Uterus (tissue), 4 donors: Measurements from ENCODE around the gene SZT2. TPM values are rescaled to one million over a fixed set of nuclear protein-coding genes. Genes with fewer than 3 reads are reported as not detected.

Experiments used
- DNase-seq, 2 donors: peaks; one replicate each; pipeline ENCODE4 v3.0.0-alpha.2; 2019 to 2020
- H3K27ac ChIP-seq, 2 donors: fragments of 200-600 bp; sonication (generic); 1 replicate in 1 of 2; 2 replicates in 1 of 2; pipeline ENCODE4 v1.5.1; 2016 to 2018
- H3K27me3 ChIP-seq, 2 donors: fragments of 200-600 bp; sonication (generic); one replicate each; pipeline ENCODE4 v1.5.1; 2018 to 2019; ENCODE audit warnings: control low read depth in 1 of 2
- H3K36me3 ChIP-seq, 2 donors: fragments of 200-600 bp; sonication (generic); one replicate each; pipeline ENCODE4 v1.5.1; 2019; ENCODE audit warnings: control low read depth in 1 of 2
- H3K4me1 ChIP-seq, 2 donors: fragments of 200-600 bp; sonication (generic); one replicate each; pipeline ENCODE4 v1.5.1; 2018 to 2019; ENCODE audit warnings: control low read depth in 1 of 2
- H3K4me3 ChIP-seq, 2 donors: fragments of 200-600 bp; sonication (generic); 1 replicate in 1 of 2; 2 replicates in 1 of 2; pipeline ENCODE4 v1.5.1; 2018 to 2019; ENCODE audit warnings: mild to moderate bottlenecking in 1 of 2
- H3K9me3 ChIP-seq, 2 donors: fragments of 200-600 bp; sonication (generic); one replicate each; pipeline ENCODE4 v1.5.1; 2019; ENCODE audit warnings: control low read depth in 1 of 2
- POLR2A ChIP-seq, 2 donors: fragments of 450-650 bp; IDR thresholded peaks; one replicate each; pipeline ENCODE4 v1.6.1; 2016; ENCODE audit warnings: antibody characterized with exemption in 2 of 2, mild to moderate bottlenecking in 1 of 2, moderate library complexity in 1 of 2
- intact Hi-C: fragments of 100-400 bp; cut with DNase I; formaldehyde crosslinking; loops from one replicate; pipeline ENCODE4 v1.15.1; 2023; ENCODE audit warnings: low total_unique reads
- total RNA-seq, 4 donors: library from RNA; depleted of rRNA in 3 of 4; stranded (reverse); fragments of >200 nt in 3 of 4; gene quantifications; one replicate each; pipeline versions ENCODE4 v1.1.0 to v1.2.4, GENCODE V29; 2014 to 2023
- TF ChIP-seq, protein P1 (sequence below), 4 experiments: fragments of 200-600 bp in 2 of 4; fragments of 450-650 bp in 2 of 4; sonication (generic) in 2 of 4; IDR thresholded peaks; one replicate each; pipeline ENCODE4 v1.5.1; 2016 to 2019; ENCODE audit warnings: antibody characterized with exemption in 4 of 4, mild to moderate bottlenecking in 2 of 4, moderate library complexity in 1 of 4
- donor health status: DM: yes; HTN: yes; CAD: no.

The SZT2 gene
- total RNA-seq, 4 donors from 2014 or later, result 15.6 to 128 (median 31.0) TPM

DNA sequence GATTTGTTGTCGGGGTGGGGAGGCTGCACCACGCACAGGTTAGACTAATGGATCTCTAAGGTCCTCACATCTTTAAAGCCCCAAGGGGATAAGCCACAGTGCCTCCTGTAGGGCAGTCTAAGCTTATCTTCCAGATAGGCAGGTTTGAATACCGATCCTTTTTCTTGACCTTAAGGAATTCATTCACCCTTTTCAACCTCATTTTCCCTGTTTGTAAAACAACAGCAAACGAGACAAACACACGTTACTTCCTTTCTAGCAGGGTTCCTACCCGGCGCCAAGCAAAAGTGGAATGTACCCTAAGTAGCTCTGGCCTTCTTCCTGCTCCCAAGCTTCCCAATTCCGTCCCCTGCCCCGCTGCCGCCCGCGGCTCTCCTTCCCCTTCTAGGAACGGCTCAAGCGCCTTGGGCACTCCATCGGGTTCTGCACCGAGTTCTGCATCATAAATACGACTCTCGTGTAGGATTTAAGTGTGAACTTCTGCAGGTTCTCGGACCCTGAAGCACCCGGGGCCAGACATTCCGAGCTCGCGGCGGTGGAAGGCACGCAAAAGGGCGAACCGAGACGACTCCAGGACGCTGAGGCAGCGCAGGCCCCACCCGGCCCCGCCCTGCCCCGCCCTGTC is 31.5 kb upstream of the SZT2 start:
- Histone ChIP-seq H3K27ac (peak overlapping the region; percentile 86 to 88), H3K36me3 (no peaks in the 10 kb centered on the region), H3K9me3 (no peaks in the 10 kb centered on the region), H3K4me1 (peaks cover 0 to 5% of the 10 kb centered on the region in 2 donors), H3K27me3 (no peaks in the 10 kb centered on the region), H3K4me3 (peak overlapping the region; percentile 52 to 70)
- no peak for DNase-seq
- intact Hi-C loops, result no loop called here
- peak in 1 of 2 donors; percentile 27 for TF ChIP-seq POLR2A (IDR thresholded peaks at IDR 0.05)
- TF ChIP-seq, protein P1, sequence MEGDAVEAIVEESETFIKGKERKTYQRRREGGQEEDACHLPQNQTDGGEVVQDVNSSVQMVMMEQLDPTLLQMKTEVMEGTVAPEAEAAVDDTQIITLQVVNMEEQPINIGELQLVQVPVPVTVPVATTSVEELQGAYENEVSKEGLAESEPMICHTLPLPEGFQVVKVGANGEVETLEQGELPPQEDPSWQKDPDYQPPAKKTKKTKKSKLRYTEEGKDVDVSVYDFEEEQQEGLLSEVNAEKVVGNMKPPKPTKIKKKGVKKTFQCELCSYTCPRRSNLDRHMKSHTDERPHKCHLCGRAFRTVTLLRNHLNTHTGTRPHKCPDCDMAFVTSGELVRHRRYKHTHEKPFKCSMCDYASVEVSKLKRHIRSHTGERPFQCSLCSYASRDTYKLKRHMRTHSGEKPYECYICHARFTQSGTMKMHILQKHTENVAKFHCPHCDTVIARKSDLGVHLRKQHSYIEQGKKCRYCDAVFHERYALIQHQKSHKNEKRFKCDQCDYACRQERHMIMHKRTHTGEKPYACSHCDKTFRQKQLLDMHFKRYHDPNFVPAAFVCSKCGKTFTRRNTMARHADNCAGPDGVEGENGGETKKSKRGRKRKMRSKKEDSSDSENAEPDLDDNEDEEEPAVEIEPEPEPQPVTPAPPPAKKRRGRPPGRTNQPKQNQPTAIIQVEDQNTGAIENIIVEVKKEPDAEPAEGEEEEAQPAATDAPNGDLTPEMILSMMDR (IDR thresholded peaks at IDR 0.05), result peak in 1 of 4 experiments; percentile 25

DNA sequence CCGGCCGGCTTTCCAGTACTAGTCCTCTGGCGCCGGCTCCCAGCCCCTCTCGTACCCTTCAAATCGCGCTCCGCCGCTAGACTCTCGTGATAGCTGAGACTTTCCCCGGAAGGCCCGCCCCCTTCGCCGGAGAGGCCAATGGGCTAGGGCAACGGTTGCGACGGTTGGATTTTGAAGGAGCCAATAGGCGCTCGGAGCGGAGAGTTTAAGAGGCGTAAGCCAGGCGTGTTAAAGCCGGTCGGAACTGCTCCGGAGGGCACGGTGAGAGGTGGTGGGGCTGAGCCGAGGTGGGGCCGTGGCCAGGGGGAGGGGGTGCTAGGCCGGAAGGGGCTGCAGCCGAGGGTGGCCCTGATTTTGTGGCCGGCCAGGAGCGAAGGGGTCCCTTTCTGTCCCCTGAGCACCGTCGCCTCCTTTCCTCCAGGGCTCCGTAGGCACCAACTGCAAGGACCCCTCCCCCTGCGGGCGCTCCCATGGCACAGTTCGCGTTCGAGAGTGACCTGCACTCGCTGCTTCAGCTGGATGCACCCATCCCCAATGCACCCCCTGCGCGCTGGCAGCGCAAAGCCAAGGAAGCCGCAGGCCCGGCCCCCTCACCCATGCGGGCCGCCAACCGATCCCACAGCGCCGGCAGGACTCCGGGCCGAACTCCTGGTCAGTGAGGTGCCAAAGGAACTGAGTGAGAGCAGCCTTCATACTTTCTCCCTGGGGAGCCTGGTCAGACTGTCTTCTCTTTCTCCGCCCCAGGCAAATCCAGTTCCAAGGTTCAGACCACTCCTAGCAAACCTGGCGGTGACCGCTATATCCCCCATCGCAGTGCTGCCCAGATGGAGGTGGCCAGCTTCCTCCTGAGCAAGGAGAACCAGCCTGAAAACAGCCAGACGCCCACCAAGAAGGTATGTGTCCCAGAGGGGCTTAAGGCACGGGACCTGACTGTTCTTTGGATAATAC is 30.7 kb upstream of the SZT2 start, which contains the start of gene CDC20:
Gene CDC20 (plus strand): TSS at position 236 of the 948 bp plus-strand sequence. CDS start 235 bp downstream, at position 471.
- peak in 1 of 2 donors; percentile 10 for TF ChIP-seq POLR2A (IDR thresholded peaks at IDR 0.05)
- TF ChIP-seq, protein P1 (IDR thresholded peaks at IDR 0.05), result no peak
- Histone ChIP-seq H3K36me3 (no peaks in the 10 kb centered on the region), H3K9me3 (no peaks in the 10 kb centered on the region), H3K27ac (peak within 1 kb of the TSS; percentile 86 to 88), H3K4me3 (peak within 1 kb of the TSS; percentile 52 to 70), H3K27me3 (no peaks in the 10 kb centered on the region), H3K4me1 (peaks cover 0 to 5% of the 10 kb centered on the region in 2 donors)
- peak; percentile 98 to 99 for DNase-seq
- intact Hi-C loops, result no loop called here

DNA sequence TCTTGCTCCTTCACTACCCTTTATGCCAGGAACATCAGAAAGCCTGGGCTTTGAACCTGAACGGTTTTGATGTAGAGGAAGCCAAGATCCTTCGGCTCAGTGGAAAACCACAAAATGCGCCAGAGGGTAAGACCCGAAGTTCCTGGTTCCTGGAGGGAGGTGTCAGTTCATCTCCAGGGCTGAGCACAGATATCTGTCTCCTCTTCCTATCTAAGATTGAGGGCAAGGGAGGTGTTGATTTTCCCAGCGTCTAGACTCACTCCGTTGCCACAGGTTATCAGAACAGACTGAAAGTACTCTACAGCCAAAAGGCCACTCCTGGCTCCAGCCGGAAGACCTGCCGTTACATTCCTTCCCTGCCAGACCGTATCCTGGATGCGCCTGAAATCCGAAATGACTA is 30.0 kb upstream of the SZT2 start:
- Histone ChIP-seq H3K27ac (no peak overlapping the region), H3K4me1 (peaks cover 0 to 5% of the 10 kb centered on the region in 2 donors)
- intact Hi-C loops, result no loop called here

DNA sequence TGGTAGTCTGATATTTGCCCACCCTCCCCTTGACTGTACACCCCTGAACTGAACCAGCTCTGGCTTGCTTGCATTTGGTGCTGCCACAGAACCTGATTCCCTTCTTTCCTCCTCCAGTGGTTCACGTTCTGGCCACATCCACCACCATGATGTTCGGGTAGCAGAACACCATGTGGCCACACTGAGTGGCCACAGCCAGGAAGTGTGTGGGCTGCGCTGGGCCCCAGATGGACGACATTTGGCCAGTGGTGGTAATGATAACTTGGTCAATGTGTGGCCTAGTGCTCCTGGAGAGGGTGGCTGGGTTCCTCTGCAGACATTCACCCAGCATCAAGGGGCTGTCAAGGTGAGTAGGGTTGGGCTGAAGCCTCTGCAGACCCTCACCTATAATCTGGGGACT is 29.1 kb upstream of the SZT2 start:
- no peak for TF ChIP-seq POLR2A (IDR thresholded peaks at IDR 0.05)
- TF ChIP-seq, protein P1 (IDR thresholded peaks at IDR 0.05), result no peak

More for the DNA sequence above, 30.0 kb upstream of the SZT2 start:
- Histone ChIP-seq H3K27me3 (no peaks in the 10 kb centered on the region), H3K36me3 (no peaks in the 10 kb centered on the region), H3K9me3 (no peaks in the 10 kb centered on the region), H3K4me3 (no peak overlapping the region)
- DNase-seq, result no peak
- TF ChIP-seq POLR2A (IDR thresholded peaks at IDR 0.05), result no peak
- TF ChIP-seq, protein P1 (IDR thresholded peaks at IDR 0.05), result no peak

More for the DNA sequence above, 29.1 kb upstream of the SZT2 start:
- Histone ChIP-seq H3K4me3 (no peak overlapping the region), H3K36me3 (no peaks in the 10 kb centered on the region), H3K27ac (no peak overlapping the region), H3K9me3 (no peaks in the 10 kb centered on the region), H3K4me1 (peaks cover 0 to 5% of the 10 kb centered on the region in 2 donors), H3K27me3 (no peaks in the 10 kb centered on the region)
- intact Hi-C loops, result no loop called here
- no peak for DNase-seq
